Measurements from ENCODE around the gene TEKTIP1.
A peak's percentile ranks its signal among the peaks of the same experiment; 100 is the strongest.

The TEKTIP1 gene

DNA sequence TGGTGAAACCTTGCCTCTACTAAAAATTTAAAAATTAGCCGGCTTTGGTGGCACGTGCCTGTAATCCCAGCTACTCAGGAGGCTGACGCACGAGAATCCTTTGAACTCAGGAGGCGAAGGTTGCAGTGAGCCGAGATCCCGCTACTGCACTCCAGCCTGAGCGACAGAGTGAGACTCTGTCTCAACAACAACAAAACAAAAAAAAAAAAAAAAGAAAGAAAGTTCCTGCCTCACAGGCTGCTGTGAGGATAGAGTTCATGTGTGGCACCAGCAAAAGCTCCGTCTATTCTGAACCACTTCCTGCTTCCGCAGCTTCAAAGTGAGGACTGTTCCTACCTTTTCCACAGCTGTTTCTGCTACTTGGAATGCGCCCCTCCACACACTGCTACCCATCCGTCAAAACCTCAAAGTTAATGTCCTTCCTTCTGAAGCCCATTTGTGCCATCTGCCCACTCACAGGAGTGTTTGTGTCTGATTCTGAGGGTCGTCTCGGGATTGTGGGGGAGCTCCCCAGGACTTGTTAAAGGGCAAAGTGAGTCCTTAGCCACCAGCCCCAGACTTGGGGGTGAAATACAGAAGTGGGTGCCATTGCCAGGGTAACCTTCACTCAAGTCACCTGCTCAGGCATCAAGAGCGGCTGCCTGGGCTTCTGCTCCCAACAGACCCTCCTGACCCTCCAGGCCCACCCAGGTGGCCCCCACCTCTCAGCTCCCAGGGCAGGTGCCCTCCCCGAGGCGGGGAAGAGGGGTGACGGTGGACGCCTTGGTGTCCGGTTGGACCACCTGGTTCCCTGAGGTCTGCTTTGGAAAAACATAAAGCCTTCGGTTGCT, 15.5 kb downstream of the TEKTIP1 start:
- no peaks in the 10 kb centered on the region for H3K36me3 ChIP-seq (ENCODE audit: insufficient read depth, low read length)
- H2AFZ ChIP-seq (ENCODE audit: low read length), result peak overlapping the region; percentile 49
- H3K9me2 ChIP-seq (replicated peaks; ENCODE audit: low read depth, low read length), result no peaks in the 10 kb centered on the region
- H3K9me3 ChIP-seq (ENCODE audit: insufficient read depth, low read depth, low read length), result no peaks in the 10 kb centered on the region
- peaks cover 10% of the 10 kb centered on the region for H4K20me1 ChIP-seq (ENCODE audit: insufficient read depth, low read length, poor library complexity, severe bottlenecking)
- H3K27me3 ChIP-seq (ENCODE audit: insufficient read depth, low read length, poor library complexity, severe bottlenecking), result no peaks in the 10 kb centered on the region
- peaks cover 32% of the 10 kb centered on the region; the same call in 1 of the 2 replicates for H3K79me2 ChIP-seq (ENCODE audit: insufficient read depth, low read length)
- H3K4me3 ChIP-seq (ENCODE audit: low read length, poor library complexity, severe bottlenecking), result peak overlapping the region; percentile 83
- H3K4me2 ChIP-seq (ENCODE audit: low read depth, low read length, poor library complexity, severe bottlenecking), result peak overlapping the region; percentile 80
- TF ChIP-seq EZH2phosphoT487 (IDR thresholded peaks at IDR 0.05; ENCODE audit: borderline replicate concordance), result no peak
- TF ChIP-seq CTCF (conservative IDR thresholded peaks at IDR 0.05; ENCODE audit: low read length), result no peak
- peaks cover 29% of the 10 kb centered on the region for H3K4me1 ChIP-seq (ENCODE audit: insufficient read depth, low read length, poor library complexity, severe bottlenecking)
- no peaks in the 10 kb centered on the region for H3F3A ChIP-seq (ENCODE audit: low read depth)
- peak overlapping the region; percentile 71 for H3K9ac ChIP-seq (ENCODE audit: low read depth, low read length, poor library complexity, severe bottlenecking)

DNA sequence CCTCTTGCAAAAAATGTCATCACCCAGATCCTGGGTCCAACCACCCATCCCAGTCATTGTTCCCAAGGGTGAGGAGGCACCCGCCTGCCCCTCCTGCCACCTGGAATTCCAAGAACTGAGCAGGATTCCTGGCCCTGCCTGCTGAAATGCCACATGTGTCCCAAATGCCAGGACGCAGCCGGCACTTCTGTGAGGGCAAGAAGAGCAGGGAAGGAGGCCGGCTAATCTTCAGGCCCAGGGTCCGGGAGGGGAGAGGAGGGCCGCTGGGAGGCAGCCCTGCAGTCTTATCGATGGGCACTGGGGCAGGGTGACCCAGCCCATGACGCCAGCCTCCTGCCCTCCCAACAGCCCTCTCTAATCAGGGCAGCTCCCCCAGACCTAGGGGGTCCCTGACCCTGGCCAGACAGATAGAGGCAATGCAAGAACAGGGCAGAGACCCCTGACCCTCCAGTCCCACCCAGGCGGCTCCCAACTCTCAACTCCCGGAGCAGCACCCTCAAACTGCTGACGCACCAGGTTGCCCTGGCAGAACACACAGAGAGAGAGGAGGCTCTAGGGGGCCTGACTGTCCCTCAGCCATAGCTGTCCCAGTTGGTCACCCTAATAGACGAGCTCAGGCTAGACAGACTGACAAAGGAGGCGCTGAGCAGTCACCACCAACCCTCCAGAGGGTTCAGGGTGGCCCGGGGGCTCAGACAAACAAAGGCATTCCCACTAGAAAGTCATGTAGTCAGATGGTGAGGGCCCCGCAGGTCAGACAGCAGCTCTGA, 16.9 kb downstream of the TEKTIP1 start:
- Histone ChIP-seq H2AFZ (ENCODE audit: low read length) (no peak overlapping the region), H3K9me3 (ENCODE audit: insufficient read depth, low read depth, low read length) (no peaks in the 10 kb centered on the region), H3K4me3 (ENCODE audit: low read length, poor library complexity, severe bottlenecking) (peak overlapping the region; percentile 83), H3K4me2 (ENCODE audit: low read depth, low read length, poor library complexity, severe bottlenecking) (peak overlapping the region; percentile 80), H3K4me1 (ENCODE audit: insufficient read depth, low read length, poor library complexity, severe bottlenecking) (peaks cover 29% of the 10 kb centered on the region), H3K9me2 (replicated peaks; ENCODE audit: low read depth, low read length) (no peaks in the 10 kb centered on the region), H3K36me3 (ENCODE audit: insufficient read depth, low read length) (no peaks in the 10 kb centered on the region), H3K27me3 (ENCODE audit: insufficient read depth, low read length, poor library complexity, severe bottlenecking) (no peaks in the 10 kb centered on the region), H3K79me2 (ENCODE audit: insufficient read depth, low read length) (peaks cover 32% of the 10 kb centered on the region; the same call in 1 of the 2 replicates), H3F3A (ENCODE audit: low read depth) (no peaks in the 10 kb centered on the region), H4K20me1 (ENCODE audit: insufficient read depth, low read length, poor library complexity, severe bottlenecking) (peaks cover 10% of the 10 kb centered on the region), H3K9ac (ENCODE audit: low read depth, low read length, poor library complexity, severe bottlenecking) (peak overlapping the region; percentile 67)
- TF ChIP-seq CTCF (conservative IDR thresholded peaks at IDR 0.05; ENCODE audit: low read length) (no peak), EZH2phosphoT487 (IDR thresholded peaks at IDR 0.05; ENCODE audit: borderline replicate concordance) (no peak)

GRCh38 chr19:3556423-3556977, 17.5 kb downstream of the TEKTIP1 start:
- H3K27me3 ChIP-seq (ENCODE audit: insufficient read depth, low read length, poor library complexity, severe bottlenecking), result no peaks in the 10 kb centered on the region
- peak overlapping the region; percentile 67 for H3K9ac ChIP-seq (ENCODE audit: low read depth, low read length, poor library complexity, severe bottlenecking)
- H3K36me3 ChIP-seq (ENCODE audit: insufficient read depth, low read length), result no peaks in the 10 kb centered on the region
- H3K9me2 ChIP-seq (replicated peaks; ENCODE audit: low read depth, low read length), result no peaks in the 10 kb centered on the region
- peak overlapping the region; percentile 83 for H3K4me3 ChIP-seq (ENCODE audit: low read length, poor library complexity, severe bottlenecking)
- H3F3A ChIP-seq (ENCODE audit: low read depth), result no peaks in the 10 kb centered on the region
- H3K4me2 ChIP-seq (ENCODE audit: low read depth, low read length, poor library complexity, severe bottlenecking), result peak overlapping the region; percentile 80
- TF ChIP-seq EZH2phosphoT487 (IDR thresholded peaks at IDR 0.05; ENCODE audit: borderline replicate concordance) (no peak), CTCF (conservative IDR thresholded peaks at IDR 0.05; ENCODE audit: low read length) (no peak)
- peaks cover 32% of the 10 kb centered on the region; the same call in 1 of the 2 replicates for H3K79me2 ChIP-seq (ENCODE audit: insufficient read depth, low read length)
- H2AFZ ChIP-seq (ENCODE audit: low read length), result no peak overlapping the region
- H4K20me1 ChIP-seq (ENCODE audit: insufficient read depth, low read length, poor library complexity, severe bottlenecking), result peaks cover 10% of the 10 kb centered on the region
- H3K9me3 ChIP-seq (ENCODE audit: insufficient read depth, low read depth, low read length), result no peaks in the 10 kb centered on the region
- peaks cover 29% of the 10 kb centered on the region for H3K4me1 ChIP-seq (ENCODE audit: insufficient read depth, low read length, poor library complexity, severe bottlenecking)
